Liver (tissue), 9 donors: ENCODE results near the gene SIPA1L2. TPM values are rescaled to one million over a fixed set of nuclear protein-coding genes. Genes with fewer than 3 reads are reported as not detected.

ENCODE experiments used
- DNase-seq: peaks from one replicate; pipeline ENCODE4 v3.0.0-alpha.2; 2017; ENCODE audit warnings: low spot score
- H3K27ac ChIP-seq, 2 donors: one replicate each; pipeline ENCODE4 v1.7.0; 2013; ENCODE audit warnings: inconsistent platforms in 2 of 2, low read length in 2 of 2, control low read depth in 1 of 2, low read depth in 1 of 2, mild to moderate bottlenecking in 1 of 2
- H3K27me3 ChIP-seq, 4 donors: one replicate each; pipeline versions ENCODE4 v1.6.1 to v1.7.0; 2013; ENCODE audit warnings: low read length in 3 of 4, inconsistent platforms in 1 of 4, mild to moderate bottlenecking in 1 of 4, moderate library complexity in 1 of 4; ENCODE audit not compliant: control insufficient read depth in 4 of 4, insufficient read depth in 4 of 4
- H3K36me3 ChIP-seq, 4 donors: one replicate each; pipeline versions ENCODE4 v1.6.1 to v1.7.0; 2013; ENCODE audit warnings: low read length in 3 of 4, mild to moderate bottlenecking in 3 of 4, low read depth in 1 of 4, moderate library complexity in 1 of 4; ENCODE audit not compliant: control insufficient read depth in 4 of 4, insufficient read depth in 3 of 4
- H3K4me1 ChIP-seq, 4 donors: one replicate each; pipeline versions ENCODE4 v1.6.1 to v1.7.0; 2013; ENCODE audit warnings: low read length in 3 of 4, mild to moderate bottlenecking in 3 of 4, moderate library complexity in 1 of 4; ENCODE audit not compliant: control insufficient read depth in 4 of 4, insufficient read depth in 4 of 4
- H3K4me3 ChIP-seq, 3 donors: one replicate each; pipeline versions ENCODE4 v1.6.1 to v1.7.0; 2013; ENCODE audit warnings: low read length in 3 of 3, control low read depth in 1 of 3, low read depth in 1 of 3, mild to moderate bottlenecking in 1 of 3
- H3K9ac ChIP-seq, 2 donors: one replicate each; pipeline ENCODE4 v1.7.0; 2013; ENCODE audit warnings: low read length in 2 of 2, mild to moderate bottlenecking in 2 of 2, moderate library complexity in 2 of 2, control low read depth in 1 of 2, low read depth in 1 of 2
- H3K9me3 ChIP-seq, 4 donors: one replicate each; pipeline versions ENCODE4 v1.6.1 to v1.7.0; 2013; ENCODE audit warnings: low read length in 3 of 4; ENCODE audit not compliant: control insufficient read depth in 4 of 4
- EGR1 ChIP-seq, 2 donors: IDR thresholded peaks; 2 replicates each; pipeline ENCODE4 v1.6.1; 2016 to 2018; ENCODE audit warnings: antibody characterized with exemption in 2 of 2, low read depth in 2 of 2
- GABPA ChIP-seq, 2 donors: IDR thresholded peaks in 1 of 2; conservative IDR thresholded peaks in 1 of 2; 2 replicates each; pipeline ENCODE4 v1.6.1; 2016; ENCODE audit warnings: antibody characterized with exemption in 2 of 2, mild to moderate bottlenecking in 1 of 2, moderate library complexity in 1 of 2
- HNF4A ChIP-seq, 2 donors: conservative IDR thresholded peaks; 2 replicates each; pipeline ENCODE4 v1.6.1; 2016; ENCODE audit warnings: antibody characterized with exemption in 2 of 2, mild to moderate bottlenecking in 2 of 2
- HNF4G ChIP-seq: IDR thresholded peaks from 2 replicates; pipeline ENCODE4 v1.6.1; 2016; ENCODE audit warnings: antibody characterized with exemption
- JUND ChIP-seq, 2 donors: IDR thresholded peaks; 2 replicates each; pipeline ENCODE4 v1.6.1; 2016; ENCODE audit warnings: antibody characterized with exemption in 2 of 2
- NR2F2 ChIP-seq: IDR thresholded peaks from 2 replicates; pipeline ENCODE4 v1.6.1; 2016; ENCODE audit warnings: antibody characterized with exemption
- RAD21 ChIP-seq, 2 donors: IDR thresholded peaks; 2 replicates each; pipeline ENCODE4 v1.6.1; 2016; ENCODE audit warnings: antibody characterized with exemption in 2 of 2, mild to moderate bottlenecking in 2 of 2
- RXRA ChIP-seq, 2 donors: IDR thresholded peaks; 2 replicates each; pipeline ENCODE4 v1.6.1; 2017 to 2018; ENCODE audit warnings: antibody characterized with exemption in 2 of 2, mild to moderate bottlenecking in 1 of 2
- SP1 ChIP-seq: IDR thresholded peaks from 2 replicates; pipeline ENCODE4 v1.6.1; 2018; ENCODE audit warnings: antibody characterized with exemption, mild to moderate bottlenecking
- TAF1 ChIP-seq: conservative IDR thresholded peaks from 2 replicates; pipeline ENCODE4 v1.6.1; 2016; ENCODE audit warnings: antibody characterized with exemption, mild to moderate bottlenecking
- YY1 ChIP-seq: IDR thresholded peaks from 2 replicates; pipeline ENCODE4 v1.6.1; 2016; ENCODE audit warnings: antibody characterized with exemption, mild to moderate bottlenecking
- WGBS: extraction: QIAGEN DNeasy Blood & Tissue Kit; methylation state at CpG from one replicate; pipeline ENCODE4 v1.1.7; 2013; 5-methylcytosine and 5-hydroxymethylcytosine counted together
- polyA plus RNA-seq, 2 donors: library from polyadenylated mRNA; stranded (reverse) in 1 of 2; unstranded in 1 of 2; fragments of 200-250 nt in 1 of 2; fragments of >200 nt in 1 of 2; fragmentation: Nextera tagmentation in 1 of 2; extraction: Ambion mirVana in 1 of 2; gene quantifications; one replicate each; pipeline versions ENCODE4 v1.2.1 to v1.2.3, GENCODE V29; 2013 to 2015
- total RNA-seq, 2 donors: library from RNA; depleted of rRNA; stranded (reverse); fragments of >200 nt; gene quantifications; one replicate each; pipeline ENCODE4 v1.2.3, GENCODE V29; 2014
- TF ChIP-seq, protein P1 (sequence below): fragments of 150-350 bp; IDR thresholded peaks from 2 replicates; pipeline ENCODE4 v1.5.1; 2017; ENCODE audit warnings: improper control_type of control experiment, low read depth, low read length; ENCODE audit not compliant: missing input control
- TF ChIP-seq, protein P2 (sequence below): IDR thresholded peaks from 2 replicates; pipeline ENCODE4 v1.6.1; 2016; ENCODE audit warnings: antibody characterized with exemption
- TF ChIP-seq, protein P3 (sequence below): IDR thresholded peaks from 2 replicates; pipeline ENCODE4 v1.6.1; 2016; ENCODE audit warnings: antibody characterized with exemption
- TF ChIP-seq, protein P4 (sequence below): IDR thresholded peaks from 2 replicates; pipeline ENCODE4 v1.6.1; 2016; ENCODE audit warnings: antibody characterized with exemption
- TF ChIP-seq, protein P5 (sequence below): IDR thresholded peaks from 2 replicates; pipeline ENCODE4 v1.6.1; 2016; ENCODE audit warnings: antibody characterized with exemption, mild to moderate bottlenecking
- donor health status: healthy.
- donor health status: healthy.
- donor health status: healthy.
- donor health status: healthy.
- donor health status: healthy.

Gene SIPA1L2
- total and polyA plus RNA-seq, 4 donors, result 1.9 to 18.5 (median 4.0) TPM

DNA sequence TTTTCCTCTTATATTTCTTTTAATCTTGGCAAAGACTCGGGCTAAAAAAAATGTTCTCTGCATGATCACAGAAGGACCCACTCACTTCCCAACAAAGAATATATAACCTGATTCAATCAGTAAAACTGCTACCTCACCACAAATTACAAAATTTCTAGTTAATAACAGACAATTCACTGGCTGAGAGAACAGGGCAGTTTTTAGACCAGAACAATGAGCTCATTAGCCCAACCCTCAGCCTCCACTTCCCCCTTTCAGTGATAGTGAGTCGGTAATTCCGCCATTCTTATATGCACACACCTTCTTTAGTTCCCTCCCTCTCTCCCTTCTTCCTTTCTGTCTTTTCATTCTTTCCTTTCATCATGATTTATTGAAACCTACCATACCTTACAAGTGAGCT is 8.9 kb downstream of the SIPA1L2 start:
- Histone ChIP-seq H3K36me3 (no peaks in the 10 kb centered on the region), H3K4me1 (peaks cover 1 to 12% (median 7%) of the 10 kb centered on the region in 4 donors), H3K9me3 (no peaks in the 10 kb centered on the region), H3K27me3 (no peaks in the 10 kb centered on the region), H3K27ac (no peak overlapping the region), H3K4me3 (no peak overlapping the region), H3K9ac (no peak overlapping the region)
- DNase-seq, result no peak
- TF ChIP-seq, protein P1, sequence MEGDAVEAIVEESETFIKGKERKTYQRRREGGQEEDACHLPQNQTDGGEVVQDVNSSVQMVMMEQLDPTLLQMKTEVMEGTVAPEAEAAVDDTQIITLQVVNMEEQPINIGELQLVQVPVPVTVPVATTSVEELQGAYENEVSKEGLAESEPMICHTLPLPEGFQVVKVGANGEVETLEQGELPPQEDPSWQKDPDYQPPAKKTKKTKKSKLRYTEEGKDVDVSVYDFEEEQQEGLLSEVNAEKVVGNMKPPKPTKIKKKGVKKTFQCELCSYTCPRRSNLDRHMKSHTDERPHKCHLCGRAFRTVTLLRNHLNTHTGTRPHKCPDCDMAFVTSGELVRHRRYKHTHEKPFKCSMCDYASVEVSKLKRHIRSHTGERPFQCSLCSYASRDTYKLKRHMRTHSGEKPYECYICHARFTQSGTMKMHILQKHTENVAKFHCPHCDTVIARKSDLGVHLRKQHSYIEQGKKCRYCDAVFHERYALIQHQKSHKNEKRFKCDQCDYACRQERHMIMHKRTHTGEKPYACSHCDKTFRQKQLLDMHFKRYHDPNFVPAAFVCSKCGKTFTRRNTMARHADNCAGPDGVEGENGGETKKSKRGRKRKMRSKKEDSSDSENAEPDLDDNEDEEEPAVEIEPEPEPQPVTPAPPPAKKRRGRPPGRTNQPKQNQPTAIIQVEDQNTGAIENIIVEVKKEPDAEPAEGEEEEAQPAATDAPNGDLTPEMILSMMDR, result no peak
- no peak for TF ChIP-seq RXRA (IDR thresholded peaks at IDR 0.05)
- TF ChIP-seq, protein P2, sequence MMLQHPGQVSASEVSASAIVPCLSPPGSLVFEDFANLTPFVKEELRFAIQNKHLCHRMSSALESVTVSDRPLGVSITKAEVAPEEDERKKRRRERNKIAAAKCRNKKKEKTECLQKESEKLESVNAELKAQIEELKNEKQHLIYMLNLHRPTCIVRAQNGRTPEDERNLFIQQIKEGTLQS, result no peak
- TF ChIP-seq HNF4G, result no peak
- TF ChIP-seq JUND (IDR thresholded peaks at IDR 0.05), result no peak
- no peak for TF ChIP-seq HNF4A (conservative IDR thresholded peaks at IDR 0.05)
- TF ChIP-seq YY1, result no peak
- no peak for TF ChIP-seq EGR1 (IDR thresholded peaks at IDR 0.05; ENCODE audit: low read depth in 2 of 2)
- TF ChIP-seq, protein P3, sequence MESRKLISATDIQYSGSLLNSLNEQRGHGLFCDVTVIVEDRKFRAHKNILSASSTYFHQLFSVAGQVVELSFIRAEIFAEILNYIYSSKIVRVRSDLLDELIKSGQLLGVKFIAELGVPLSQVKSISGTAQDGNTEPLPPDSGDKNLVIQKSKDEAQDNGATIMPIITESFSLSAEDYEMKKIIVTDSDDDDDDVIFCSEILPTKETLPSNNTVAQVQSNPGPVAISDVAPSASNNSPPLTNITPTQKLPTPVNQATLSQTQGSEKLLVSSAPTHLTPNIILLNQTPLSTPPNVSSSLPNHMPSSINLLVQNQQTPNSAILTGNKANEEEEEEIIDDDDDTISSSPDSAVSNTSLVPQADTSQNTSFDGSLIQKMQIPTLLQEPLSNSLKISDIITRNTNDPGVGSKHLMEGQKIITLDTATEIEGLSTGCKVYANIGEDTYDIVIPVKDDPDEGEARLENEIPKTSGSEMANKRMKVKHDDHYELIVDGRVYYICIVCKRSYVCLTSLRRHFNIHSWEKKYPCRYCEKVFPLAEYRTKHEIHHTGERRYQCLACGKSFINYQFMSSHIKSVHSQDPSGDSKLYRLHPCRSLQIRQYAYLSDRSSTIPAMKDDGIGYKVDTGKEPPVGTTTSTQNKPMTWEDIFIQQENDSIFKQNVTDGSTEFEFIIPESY, result no peak
- no peak for TF ChIP-seq GABPA (IDR thresholded peaks at IDR 0.05 in 1 of 2, conservative IDR thresholded peaks at IDR 0.05 in 1 of 2)
- WGBS, result 83% methylated on average over 3 of the region's 3 CpGs

DNA sequence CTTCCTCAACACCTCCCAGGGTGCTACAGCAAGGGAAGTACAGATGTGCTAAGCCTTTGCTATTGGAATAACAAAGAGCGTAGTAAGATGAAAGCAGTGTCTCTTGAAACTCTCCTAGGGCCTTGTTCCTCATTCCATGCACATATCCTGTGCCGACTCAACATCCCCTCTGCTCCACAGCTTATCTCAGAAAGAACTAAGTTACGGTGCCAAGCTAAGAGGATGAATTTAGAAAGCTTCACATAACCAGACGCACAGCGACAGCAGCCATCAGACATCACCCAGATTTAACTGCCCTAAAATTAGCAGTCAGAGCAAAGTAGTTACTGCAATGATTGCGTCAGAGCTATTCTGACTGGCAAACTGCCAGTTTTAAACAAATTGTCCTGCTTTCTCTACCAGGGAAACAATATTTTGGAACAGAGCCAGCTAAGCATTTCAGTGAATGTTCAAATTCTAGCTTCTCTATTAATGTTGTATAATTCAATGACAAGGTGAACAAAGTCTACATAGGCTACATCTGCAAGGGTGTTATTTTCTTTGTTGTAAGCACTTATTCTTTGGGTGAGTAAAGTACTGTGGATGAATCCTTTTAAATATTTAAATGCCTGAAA is 9.5 kb downstream of the SIPA1L2 start:
- TF ChIP-seq HNF4A (conservative IDR thresholded peaks at IDR 0.05), result no peak
- TF ChIP-seq EGR1 (IDR thresholded peaks at IDR 0.05; ENCODE audit: low read depth in 2 of 2), result no peak
- peak; percentile 11 for TF ChIP-seq SP1
- TF ChIP-seq, protein P3, result no peak
- no peak for TF ChIP-seq HNF4G
- TF ChIP-seq, protein P4, sequence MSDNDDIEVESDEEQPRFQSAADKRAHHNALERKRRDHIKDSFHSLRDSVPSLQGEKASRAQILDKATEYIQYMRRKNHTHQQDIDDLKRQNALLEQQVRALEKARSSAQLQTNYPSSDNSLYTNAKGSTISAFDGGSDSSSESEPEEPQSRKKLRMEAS, result no peak
- no peak for TF ChIP-seq TAF1
- TF ChIP-seq, protein P5, sequence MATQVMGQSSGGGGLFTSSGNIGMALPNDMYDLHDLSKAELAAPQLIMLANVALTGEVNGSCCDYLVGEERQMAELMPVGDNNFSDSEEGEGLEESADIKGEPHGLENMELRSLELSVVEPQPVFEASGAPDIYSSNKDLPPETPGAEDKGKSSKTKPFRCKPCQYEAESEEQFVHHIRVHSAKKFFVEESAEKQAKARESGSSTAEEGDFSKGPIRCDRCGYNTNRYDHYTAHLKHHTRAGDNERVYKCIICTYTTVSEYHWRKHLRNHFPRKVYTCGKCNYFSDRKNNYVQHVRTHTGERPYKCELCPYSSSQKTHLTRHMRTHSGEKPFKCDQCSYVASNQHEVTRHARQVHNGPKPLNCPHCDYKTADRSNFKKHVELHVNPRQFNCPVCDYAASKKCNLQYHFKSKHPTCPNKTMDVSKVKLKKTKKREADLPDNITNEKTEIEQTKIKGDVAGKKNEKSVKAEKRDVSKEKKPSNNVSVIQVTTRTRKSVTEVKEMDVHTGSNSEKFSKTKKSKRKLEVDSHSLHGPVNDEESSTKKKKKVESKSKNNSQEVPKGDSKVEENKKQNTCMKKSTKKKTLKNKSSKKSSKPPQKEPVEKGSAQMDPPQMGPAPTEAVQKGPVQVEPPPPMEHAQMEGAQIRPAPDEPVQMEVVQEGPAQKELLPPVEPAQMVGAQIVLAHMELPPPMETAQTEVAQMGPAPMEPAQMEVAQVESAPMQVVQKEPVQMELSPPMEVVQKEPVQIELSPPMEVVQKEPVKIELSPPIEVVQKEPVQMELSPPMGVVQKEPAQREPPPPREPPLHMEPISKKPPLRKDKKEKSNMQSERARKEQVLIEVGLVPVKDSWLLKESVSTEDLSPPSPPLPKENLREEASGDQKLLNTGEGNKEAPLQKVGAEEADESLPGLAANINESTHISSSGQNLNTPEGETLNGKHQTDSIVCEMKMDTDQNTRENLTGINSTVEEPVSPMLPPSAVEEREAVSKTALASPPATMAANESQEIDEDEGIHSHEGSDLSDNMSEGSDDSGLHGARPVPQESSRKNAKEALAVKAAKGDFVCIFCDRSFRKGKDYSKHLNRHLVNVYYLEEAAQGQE, result no peak
- TF ChIP-seq YY1, result peak; percentile 53
- TF ChIP-seq RXRA (IDR thresholded peaks at IDR 0.05), result no peak
- TF ChIP-seq, protein P1, result no peak
- TF ChIP-seq RAD21 (IDR thresholded peaks at IDR 0.05), result peak; percentile 50 to 58
- TF ChIP-seq NR2F2, result no peak
- TF ChIP-seq, protein P2, result peak; percentile 77
- peak overlapping the region in 1 of 2 donors; percentile 38 for H3K9ac ChIP-seq
- no peaks in the 10 kb centered on the region for H3K27me3 ChIP-seq
- H3K27ac ChIP-seq, result peak overlapping the region; percentile 21 to 33
- peaks cover 1 to 12% (median 7%) of the 10 kb centered on the region in 4 donors for H3K4me1 ChIP-seq
- H3K9me3 ChIP-seq, result no peaks in the 10 kb centered on the region
- no peak overlapping the region for H3K4me3 ChIP-seq
- 26% methylated on average over 6 of the region's 6 CpGs for WGBS
- no peaks in the 10 kb centered on the region for H3K36me3 ChIP-seq
- no peak for DNase-seq
